ENCODE results near the gene SF3B3.

Gene SF3B3

GRCh38 chr16:70589998-70590471, 66.4 kb downstream of the SF3B3 start:
- DNase-seq (ENCODE audit: low read depth in 2 of 2): no peak

GRCh38 chr16:70590722-70591415, 67.3 kb downstream of the SF3B3 start:
- DNase-seq (ENCODE audit: low read depth in 2 of 2): no peak

GRCh38 chr16:70591615-70592014, 68.0 kb downstream of the SF3B3 start:
- DNase-seq (ENCODE audit: low read depth in 2 of 2): no peak

- DNase-seq (ENCODE audit: low read depth in 2 of 2): no peak
Observed at GRCh38 chr16:70592106-70592571, 68.5 kb downstream of the SF3B3 start.

GRCh38 chr16:70593544-70593943, 69.9 kb downstream of the SF3B3 start:
- DNase-seq (ENCODE audit: low read depth in 2 of 2): no peak

GRCh38 chr16:70594569-70594968, 71.0 kb downstream of the SF3B3 start:
- no peak for DNase-seq (ENCODE audit: low read depth in 2 of 2)

GRCh38 chr16:70597135-70597835, 73.7 kb downstream of the SF3B3 start:
- no peak for DNase-seq (ENCODE audit: low read depth in 2 of 2)

GRCh38 chr16:70598937-70599503, 75.4 kb downstream of the SF3B3 start:
- DNase-seq (ENCODE audit: low read depth in 2 of 2): no peak

- no peak for DNase-seq (ENCODE audit: low read depth in 2 of 2)
Observed at GRCh38 chr16:70600730-70601129, 77.1 kb downstream of the SF3B3 start.

GRCh38 chr16:70601576-70602575, 78.3 kb downstream of the SF3B3 start:
- DNase-seq (ENCODE audit: low read depth in 2 of 2): no peak

GRCh38 chr16:70602831-70603230, 79.2 kb downstream of the SF3B3 start:
- no peak for DNase-seq (ENCODE audit: low read depth in 2 of 2)

- DNase-seq (ENCODE audit: low read depth in 2 of 2): no peak
Observed at GRCh38 chr16:70604407-70605282, 81.0 kb downstream of the SF3B3 start.

- no peak for DNase-seq (ENCODE audit: low read depth in 2 of 2)
Observed at GRCh38 chr16:70605283-70605657, 81.7 kb downstream of the SF3B3 start.

GRCh38 chr16:70608521-70608920, 84.9 kb downstream of the SF3B3 start:
- DNase-seq (ENCODE audit: low read depth in 2 of 2): no peak

GRCh38 chr16:70610273-70611223, 86.9 kb downstream of the SF3B3 start:
- DNase-seq (ENCODE audit: low read depth in 2 of 2): no peak

- DNase-seq (ENCODE audit: low read depth in 2 of 2): no peak
Observed at GRCh38 chr16:70611224-70611598, 87.6 kb downstream of the SF3B3 start.

- no peak for DNase-seq (ENCODE audit: low read depth in 2 of 2)
Observed at GRCh38 chr16:70611785-70612303, 88.2 kb downstream of the SF3B3 start.

GRCh38 chr16:70612931-70613330, 89.3 kb downstream of the SF3B3 start:
- DNase-seq (ENCODE audit: low read depth in 2 of 2): no peak

- no peak for DNase-seq (ENCODE audit: low read depth in 2 of 2)
Observed at GRCh38 chr16:70614208-70614951, 90.8 kb downstream of the SF3B3 start.
